SK-N-SH (cell line): ENCODE measurements around the gene UBL7.

Experiments
- EP300 ChIP-seq, 2 experiments: IDR thresholded peaks; 2 replicates each; pipeline versions ENCODE4 v1.4.0 to v1.6.1; 2012; ENCODE audit warnings: borderline replicate concordance in 1 of 2, low read depth in 1 of 2, low read length in 1 of 2
- GABPA ChIP-seq: IDR thresholded peaks from 2 replicates; pipeline ENCODE4 v1.4.0; 2012; ENCODE audit warnings: low read depth, mild to moderate bottlenecking
- RAD21 ChIP-seq: IDR thresholded peaks from 2 replicates; pipeline ENCODE4 v1.6.1; 2012; ENCODE audit warnings: mild to moderate bottlenecking, low read length
- RCOR1 ChIP-seq: fragments of 150-350 bp; IDR thresholded peaks from 2 replicates; pipeline ENCODE4 v1.6.1; 2017; ENCODE audit warnings: antibody characterized with exemption, low read length
- SIN3A ChIP-seq: IDR thresholded peaks from 2 replicates; pipeline ENCODE4 v1.6.1; 2012; ENCODE audit warnings: low read depth, mild to moderate bottlenecking, low read length, moderate library complexity, borderline replicate concordance
- SMC3 ChIP-seq: IDR thresholded peaks from 2 replicates; pipeline ENCODE4 v1.6.1; 2012; ENCODE audit warnings: low read depth, low read length, improper control_type of control experiment
- USF1 ChIP-seq: IDR thresholded peaks from 2 replicates; pipeline ENCODE4 v1.4.0; 2012; ENCODE audit warnings: low read depth, borderline replicate concordance

- TF ChIP-seq SMC3 (no peak), SIN3A (no peak), EP300 (IDR thresholded peaks at IDR 0.05; ENCODE audit: borderline replicate concordance in 1 of 2, low read depth in 1 of 2, low read length in 1 of 2) (no peak), USF1 (no peak), GABPA (no peak), RAD21 (no peak), RCOR1 (no peak)
Observed at GRCh38 chr15:74423431-74424257, 37.3 kb downstream of the UBL7 start.
